Activated CD4-positive, alpha-beta T cell treated with anti-CD3 and anti-CD28 coated beads for 48 hours (primary cell): ENCODE data around the gene LEMD3.

ENCODE experiments used
- DNase-seq: peaks from one replicate; pipeline ENCODE4 v3.0.0-alpha.2; 2020

Gene LEMD3

GRCh38 chr12:65170209-65170881 lies 962 bp downstream of the LEMD3 start:
- peak; percentile 79 for DNase-seq

- no peak for DNase-seq
Measured at GRCh38 chr12:65171073-65171472, 1.7 kb downstream of the LEMD3 start.

GRCh38 chr12:65171870-65172269 lies 2.5 kb downstream of the LEMD3 start:
- no peak for DNase-seq

GRCh38 chr12:65175385-65175784 lies 6.0 kb downstream of the LEMD3 start:
- no peak for DNase-seq

GRCh38 chr12:65182012-65182739 lies 12.8 kb downstream of the LEMD3 start:
- DNase-seq, result no peak

- DNase-seq, result no peak
Measured at GRCh38 chr12:65184176-65184857, 14.9 kb downstream of the LEMD3 start.

- DNase-seq, result no peak
Measured at GRCh38 chr12:65184858-65185229, 15.5 kb downstream of the LEMD3 start.

GRCh38 chr12:65187665-65188064 lies 18.3 kb downstream of the LEMD3 start:
- DNase-seq, result no peak

GRCh38 chr12:65188179-65188701 lies 18.9 kb downstream of the LEMD3 start:
- DNase-seq, result no peak

- DNase-seq, result no peak
Measured at GRCh38 chr12:65189028-65189718, 19.8 kb downstream of the LEMD3 start.

- DNase-seq, result no peak
Measured at GRCh38 chr12:65192963-65193516, 23.7 kb downstream of the LEMD3 start.

GRCh38 chr12:65194949-65195348 lies 25.6 kb downstream of the LEMD3 start:
- no peak for DNase-seq

GRCh38 chr12:65195387-65196055 lies 26.1 kb downstream of the LEMD3 start:
- no peak for DNase-seq

- DNase-seq, result no peak
Measured at GRCh38 chr12:65196762-65197567, 27.6 kb downstream of the LEMD3 start.

GRCh38 chr12:65199604-65200003 lies 30.2 kb downstream of the LEMD3 start:
- DNase-seq, result no peak

- no peak for DNase-seq
Measured at GRCh38 chr12:65200007-65200665, 30.8 kb downstream of the LEMD3 start.

GRCh38 chr12:65203376-65203775 lies 34.0 kb downstream of the LEMD3 start:
- no peak for DNase-seq

GRCh38 chr12:65204886-65205525 lies 35.6 kb downstream of the LEMD3 start:
- no peak for DNase-seq

GRCh38 chr12:65205886-65206285 lies 36.5 kb downstream of the LEMD3 start:
- DNase-seq, result no peak

- no peak for DNase-seq
Measured at GRCh38 chr12:65208125-65208524, 38.7 kb downstream of the LEMD3 start.
